Measurements from ENCODE around the gene PI3. TPM values are rescaled to one million over a fixed set of nuclear protein-coding genes. Genes with fewer than 3 reads are reported as not detected.

The PI3 gene
- total RNA-seq, 2 experiments from 2014 or later, result not detected

- Mint-ChIP-seq H3K36me3 (no peaks in the 10 kb centered on the region), H3K4me1 (no peaks in the 10 kb centered on the region), H3K4me3 (no peak overlapping the region), H3K27ac (no peak overlapping the region), H3K27me3 (peaks cover 24% of the 10 kb centered on the region), H3K9me3 (no peaks in the 10 kb centered on the region)
- DNase-seq (no peak), ATAC-seq (ENCODE audit: low read depth) (no peak)
- POLR2A ChIA-PET, result no interaction called here
These were observed 35.2 kb downstream of the PI3 start for GRCh38 chr20:45209924-45210323.

DNA sequence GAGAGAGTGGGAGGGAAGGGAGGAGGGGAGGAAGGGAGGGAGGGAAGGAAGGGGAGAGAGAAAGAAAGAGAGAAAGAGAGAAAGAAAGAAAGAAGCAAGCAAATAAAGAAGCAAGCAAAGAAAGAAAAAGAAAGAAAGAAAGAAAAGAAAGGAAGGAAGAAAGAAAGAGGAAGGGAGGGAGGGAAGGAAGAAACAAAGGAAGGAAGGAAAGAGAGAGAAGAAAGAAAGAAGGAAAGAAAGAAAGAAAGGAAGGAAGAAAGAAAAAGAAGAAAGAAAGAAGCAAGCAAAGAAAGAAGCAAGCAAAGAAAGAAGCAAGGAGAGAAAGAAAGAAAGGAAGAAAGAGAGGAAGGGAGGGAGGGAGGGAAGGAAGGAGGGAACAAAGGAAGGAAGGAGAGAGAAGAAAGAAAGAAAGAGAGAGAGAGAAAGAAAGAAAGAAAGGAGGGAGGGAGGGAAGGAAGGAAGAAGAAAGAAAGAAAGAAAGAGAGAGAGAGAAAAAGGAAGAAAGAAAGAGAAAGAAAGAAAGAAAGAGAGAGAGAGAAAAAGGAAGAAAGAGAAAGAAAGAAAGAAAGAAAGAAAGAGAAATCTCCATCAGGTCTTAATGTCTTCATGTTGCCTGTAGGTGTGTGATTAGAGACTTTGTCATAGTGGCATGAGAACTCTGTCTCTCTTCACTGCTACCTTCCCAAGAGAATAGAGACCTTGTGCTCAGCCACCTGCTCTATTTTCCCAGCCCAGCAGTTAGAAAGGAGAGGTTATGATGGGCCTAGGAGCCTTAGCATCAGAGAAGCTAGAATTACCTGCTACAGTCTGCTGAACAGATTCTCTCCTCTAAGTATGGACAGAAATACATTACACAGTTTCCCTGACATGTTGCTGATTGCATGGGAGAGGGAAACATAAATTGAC, 37.1 kb downstream of the PI3 start:
- no peaks in the 10 kb centered on the region for H3K36me3 Mint-ChIP-seq
- POLR2A ChIA-PET, result no interaction called here
- no peak overlapping the region for H3K27ac Mint-ChIP-seq
- no peaks in the 10 kb centered on the region for H3K4me1 Mint-ChIP-seq
- no peak for DNase-seq
- H3K9me3 Mint-ChIP-seq, result no peaks in the 10 kb centered on the region
- H3K27me3 Mint-ChIP-seq, result peaks cover 16% of the 10 kb centered on the region
- ATAC-seq (ENCODE audit: low read depth), result no peak
- no peak overlapping the region for H3K4me3 Mint-ChIP-seq

DNA sequence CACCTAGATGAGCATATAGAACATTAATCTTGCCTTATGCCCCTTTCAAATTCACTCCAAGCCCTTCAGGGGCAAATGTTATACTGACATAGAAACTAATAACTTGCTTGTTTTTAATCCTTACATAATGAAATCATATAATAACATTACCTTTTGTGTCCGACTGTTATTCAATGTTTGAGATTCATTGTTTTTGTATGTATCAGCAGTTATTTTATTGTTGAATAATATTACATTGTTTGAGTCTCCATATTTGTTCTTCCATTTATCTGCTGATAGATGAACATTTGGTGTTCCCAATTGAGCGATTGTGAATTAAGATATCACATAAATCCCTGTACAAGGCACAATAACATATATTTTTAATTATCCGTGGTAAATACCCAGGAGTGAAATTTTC, 38.1 kb downstream of the PI3 start:
- ATAC-seq (ENCODE audit: low read depth) (no peak), DNase-seq (no peak)
- POLR2A ChIA-PET, result no interaction called here
- Mint-ChIP-seq H3K27me3 (peaks cover 16% of the 10 kb centered on the region), H3K4me3 (no peak overlapping the region), H3K36me3 (no peaks in the 10 kb centered on the region), H3K9me3 (no peaks in the 10 kb centered on the region), H3K27ac (no peak overlapping the region), H3K4me1 (no peaks in the 10 kb centered on the region)

DNA sequence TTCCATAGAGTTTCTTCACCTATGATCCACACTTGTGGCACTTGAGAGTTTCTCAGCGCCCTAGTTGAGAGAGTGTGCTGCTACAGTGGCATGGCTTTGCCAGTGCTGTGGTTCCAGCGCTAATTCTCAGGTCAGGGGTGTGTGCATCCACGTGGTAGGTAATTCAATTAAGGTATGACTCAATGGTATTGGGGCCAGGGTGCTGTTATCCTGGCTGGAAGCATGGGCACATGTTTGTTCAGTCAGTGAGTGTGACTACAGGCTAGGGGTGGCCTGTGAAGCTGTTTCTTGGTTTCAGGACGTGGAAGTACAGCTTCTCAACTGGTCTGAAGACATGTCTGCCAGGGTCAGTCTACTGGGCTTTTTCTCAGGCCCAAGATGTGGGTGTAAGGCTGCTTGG, 43.4 kb downstream of the PI3 start:
- Mint-ChIP-seq H3K36me3 (no peaks in the 10 kb centered on the region), H3K9me3 (no peaks in the 10 kb centered on the region), H3K4me3 (no peak overlapping the region), H3K4me1 (no peaks in the 10 kb centered on the region), H3K27ac (no peak overlapping the region), H3K27me3 (peaks cover 27% of the 10 kb centered on the region)
- POLR2A ChIA-PET, result no interaction called here
- no peak for DNase-seq
- ATAC-seq (ENCODE audit: low read depth), result no peak

DNA sequence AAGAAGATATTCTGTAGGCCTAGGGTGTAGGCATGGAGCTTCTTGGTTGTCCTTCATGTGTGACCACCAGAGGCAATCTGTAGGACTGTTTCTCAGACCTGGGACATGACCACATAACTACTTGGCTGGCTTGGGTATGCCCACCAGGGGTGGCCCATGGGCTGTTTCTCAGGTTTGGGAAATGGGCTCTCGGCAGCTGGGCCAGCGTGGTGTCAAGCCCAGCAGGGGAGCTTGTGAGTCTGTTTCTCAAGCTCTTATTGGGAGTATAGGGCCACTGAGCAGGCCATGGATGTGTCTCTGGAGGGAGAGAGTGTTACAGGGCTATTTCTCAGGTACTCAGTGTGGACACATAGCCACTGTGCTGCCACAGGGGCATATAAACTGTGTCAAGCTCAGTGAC, 43.9 kb downstream of the PI3 start:
- Mint-ChIP-seq H3K36me3 (no peaks in the 10 kb centered on the region), H3K9me3 (no peaks in the 10 kb centered on the region), H3K4me1 (no peaks in the 10 kb centered on the region), H3K27me3 (peaks cover 29% of the 10 kb centered on the region), H3K27ac (no peak overlapping the region), H3K4me3 (no peak overlapping the region)
- POLR2A ChIA-PET, result no interaction called here
- DNase-seq (no peak), ATAC-seq (ENCODE audit: low read depth) (no peak)

DNA sequence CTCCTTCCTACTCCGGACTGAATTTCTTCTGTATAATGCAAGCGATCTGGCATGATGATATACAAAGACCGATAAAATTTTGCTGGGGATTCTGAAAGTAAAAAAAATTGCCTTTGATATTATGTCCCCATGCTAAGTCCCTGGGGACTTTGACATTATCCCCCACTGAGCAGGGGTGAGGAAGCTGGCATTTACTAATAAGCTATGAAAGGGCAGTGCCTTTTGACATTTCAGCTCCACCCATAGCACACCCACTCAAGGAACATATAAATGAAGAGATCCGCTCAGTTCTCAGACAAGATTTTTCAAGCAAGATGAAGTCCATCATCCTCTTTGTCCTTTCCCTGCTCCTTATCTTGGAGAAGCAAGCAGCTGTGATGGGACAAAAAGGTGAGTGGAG, 46.4 kb downstream of the PI3 start, which contains the start of gene SEMG2:
Gene SEMG2, plus strand, starts transcription at position 298 of the 400 bp plus-strand sequence. Its CDS starts 17 bp downstream, at position 315.
- POLR2A ChIA-PET, result no interaction called here
- ATAC-seq (ENCODE audit: low read depth) (no peak), DNase-seq (no peak)
- Mint-ChIP-seq H3K27ac (no peak within 1 kb of the TSS), H3K36me3 (no peaks in the 10 kb centered on the region), H3K27me3 (peaks cover 43% of the 10 kb centered on the region), H3K9me3 (no peaks in the 10 kb centered on the region), H3K4me1 (no peaks in the 10 kb centered on the region), H3K4me3 (no peak within 1 kb of the TSS)

DNA sequence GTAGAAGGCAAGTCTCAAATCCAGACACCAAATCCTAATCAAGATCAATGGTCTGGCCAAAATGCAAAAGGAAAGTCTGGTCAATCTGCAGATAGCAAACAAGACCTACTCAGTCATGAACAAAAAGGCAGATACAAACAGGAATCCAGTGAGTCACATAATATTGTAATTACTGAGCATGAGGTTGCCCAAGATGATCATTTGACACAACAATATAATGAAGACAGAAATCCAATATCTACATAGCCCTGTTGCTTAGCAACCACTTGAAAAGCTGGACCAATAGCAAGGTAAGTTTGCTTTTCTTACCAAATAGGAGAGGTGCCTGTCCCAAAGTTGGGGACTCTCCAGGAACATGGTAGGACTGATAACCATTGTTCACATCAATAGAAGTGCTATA, 48.4 kb downstream of the PI3 start:
- no peak for ATAC-seq (ENCODE audit: low read depth)

More for the DNA sequence above, 48.4 kb downstream of the PI3 start:
- Mint-ChIP-seq H3K4me1 (no peaks in the 10 kb centered on the region), H3K36me3 (no peaks in the 10 kb centered on the region), H3K27me3 (peaks cover 51% of the 10 kb centered on the region), H3K9me3 (no peaks in the 10 kb centered on the region), H3K27ac (no peak overlapping the region), H3K4me3 (no peak overlapping the region)
- POLR2A ChIA-PET, result no interaction called here
- no peak for DNase-seq

Other genes starting within 250 kb of the PI3 start
- gene TOMM34, start 214.5 kb upstream of the PI3 start, total RNA-seq, result 10 to 100 TPM; 14.4 to 15.4 TPM
- gene STK4, start 208.4 kb upstream of the PI3 start, total RNA-seq, result 100 to 1,000 TPM; 205 to 229 TPM
- under 1 TPM; 0.08 to 0.11 TPM for gene KCNS1, start 73.8 kb upstream of the PI3 start, total RNA-seq
- not detected for gene WFDC5, start 59.7 kb upstream of the PI3 start, total RNA-seq
- gene WFDC12, start 50.4 kb upstream of the PI3 start, total RNA-seq, result not detected
- gene SEMG1, start 32.1 kb downstream of the PI3 start, total RNA-seq, result not detected
- gene SEMG2, start 46.5 kb downstream of the PI3 start, total RNA-seq, result not detected
- gene SLPI, start 79.7 kb downstream of the PI3 start, total RNA-seq, result not detected
- not detected for gene RBPJL, start 131.9 kb downstream of the PI3 start, total RNA-seq
- under 1 TPM; 0.14 to 0.30 TPM for gene MATN4, start 133.4 kb downstream of the PI3 start, total RNA-seq
- 1 to 10 TPM; 7.0 to 7.1 TPM for gene SDC4, start 173.5 kb downstream of the PI3 start, total RNA-seq
- 10 to 100 TPM; 34.9 to 38.6 TPM for gene SYS1, start 188.3 kb downstream of the PI3 start, total RNA-seq
- gene TP53TG5, start 203.4 kb downstream of the PI3 start, total RNA-seq, result not detected
- 10 to 100 TPM; 21.1 TPM for gene DBNDD2, start 233.4 kb downstream of the PI3 start, total RNA-seq
- gene PIGT, start 241.2 kb downstream of the PI3 start, total RNA-seq, result 10 to 100 TPM; 64.9 to 72.7 TPM

Data from activated naive CD8-positive, alpha-beta T cell treated with anti-CD3 and anti-CD28 coated beads, Interleukin-2, amount 10 ng/mL, durations not matched to agents 7 days and 5 days (primary cell).